IPS-15b (cell line): Measurements from ENCODE around the gene MAGEC1.
"Not testable (repeated sequence)": the region's sequence is repeated elsewhere in the genome, so short reads cannot be mapped to it uniquely, and the experiment has no call there.

Experiments
- H3K27me3 ChIP-seq: one replicate; pipeline ENCODE4 v1.6.1; 2013; ENCODE audit warnings: low read length; ENCODE audit not compliant: control insufficient read depth, insufficient read depth
- H3K36me3 ChIP-seq: one replicate; pipeline ENCODE4 v1.6.1; 2013; ENCODE audit warnings: low read length; ENCODE audit not compliant: control insufficient read depth, insufficient read depth
- H3K4me1 ChIP-seq: one replicate; pipeline ENCODE4 v1.6.1; 2013; ENCODE audit warnings: mild to moderate bottlenecking, low read length; ENCODE audit not compliant: control insufficient read depth, insufficient read depth
- H3K4me3 ChIP-seq: one replicate; pipeline ENCODE4 v1.5.1; 2013; ENCODE audit warnings: low read depth, low read length
- H3K9ac ChIP-seq: one replicate; pipeline ENCODE4 v1.6.1; 2013; ENCODE audit warnings: low read depth, mild to moderate bottlenecking, low read length
- H3K9me3 ChIP-seq: one replicate; pipeline ENCODE4 v1.6.1; 2013; ENCODE audit warnings: mild to moderate bottlenecking, low read length; ENCODE audit not compliant: control insufficient read depth, insufficient read depth

Gene MAGEC1, protein sequence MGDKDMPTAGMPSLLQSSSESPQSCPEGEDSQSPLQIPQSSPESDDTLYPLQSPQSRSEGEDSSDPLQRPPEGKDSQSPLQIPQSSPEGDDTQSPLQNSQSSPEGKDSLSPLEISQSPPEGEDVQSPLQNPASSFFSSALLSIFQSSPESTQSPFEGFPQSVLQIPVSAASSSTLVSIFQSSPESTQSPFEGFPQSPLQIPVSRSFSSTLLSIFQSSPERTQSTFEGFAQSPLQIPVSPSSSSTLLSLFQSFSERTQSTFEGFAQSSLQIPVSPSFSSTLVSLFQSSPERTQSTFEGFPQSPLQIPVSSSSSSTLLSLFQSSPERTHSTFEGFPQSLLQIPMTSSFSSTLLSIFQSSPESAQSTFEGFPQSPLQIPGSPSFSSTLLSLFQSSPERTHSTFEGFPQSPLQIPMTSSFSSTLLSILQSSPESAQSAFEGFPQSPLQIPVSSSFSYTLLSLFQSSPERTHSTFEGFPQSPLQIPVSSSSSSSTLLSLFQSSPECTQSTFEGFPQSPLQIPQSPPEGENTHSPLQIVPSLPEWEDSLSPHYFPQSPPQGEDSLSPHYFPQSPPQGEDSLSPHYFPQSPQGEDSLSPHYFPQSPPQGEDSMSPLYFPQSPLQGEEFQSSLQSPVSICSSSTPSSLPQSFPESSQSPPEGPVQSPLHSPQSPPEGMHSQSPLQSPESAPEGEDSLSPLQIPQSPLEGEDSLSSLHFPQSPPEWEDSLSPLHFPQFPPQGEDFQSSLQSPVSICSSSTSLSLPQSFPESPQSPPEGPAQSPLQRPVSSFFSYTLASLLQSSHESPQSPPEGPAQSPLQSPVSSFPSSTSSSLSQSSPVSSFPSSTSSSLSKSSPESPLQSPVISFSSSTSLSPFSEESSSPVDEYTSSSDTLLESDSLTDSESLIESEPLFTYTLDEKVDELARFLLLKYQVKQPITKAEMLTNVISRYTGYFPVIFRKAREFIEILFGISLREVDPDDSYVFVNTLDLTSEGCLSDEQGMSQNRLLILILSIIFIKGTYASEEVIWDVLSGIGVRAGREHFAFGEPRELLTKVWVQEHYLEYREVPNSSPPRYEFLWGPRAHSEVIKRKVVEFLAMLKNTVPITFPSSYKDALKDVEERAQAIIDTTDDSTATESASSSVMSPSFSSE

DNA sequence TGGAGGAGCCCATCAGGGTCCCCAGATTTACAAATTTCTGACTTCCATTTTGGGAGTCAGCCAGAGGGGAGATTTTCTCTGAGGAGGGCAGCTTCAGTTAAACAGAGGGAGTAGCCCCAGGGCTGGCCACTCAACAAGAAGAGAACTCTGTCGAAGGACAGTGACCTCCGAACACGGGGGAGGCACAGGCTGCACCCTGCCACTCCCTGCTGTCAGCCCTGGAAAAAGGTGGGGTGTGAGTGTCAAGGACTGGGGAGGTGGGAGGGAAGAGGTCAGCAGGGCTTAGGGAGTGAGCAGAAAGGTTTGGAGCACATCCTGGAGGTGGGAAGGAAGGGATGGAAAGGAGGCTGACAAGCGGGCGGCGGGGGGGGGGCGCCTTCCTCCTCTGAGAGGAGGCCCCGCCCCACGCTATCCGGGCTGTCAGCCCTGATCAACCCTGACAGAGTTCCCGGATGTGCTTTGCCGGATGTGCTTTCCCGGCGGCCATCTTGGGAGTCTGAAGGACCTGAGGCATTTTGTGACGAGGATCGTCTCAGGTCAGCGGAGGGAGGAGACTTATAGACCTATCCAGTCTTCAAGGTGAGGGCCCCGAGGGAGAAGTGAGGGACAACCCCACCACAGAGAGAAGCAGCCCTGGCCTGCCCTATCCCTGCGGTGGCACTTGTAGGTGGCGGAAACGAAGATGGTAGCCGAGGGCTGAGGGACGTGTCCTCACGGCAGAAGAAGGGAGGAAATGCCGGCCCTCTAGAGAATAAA, at the start of gene MAGEC1:
TSS of gene MAGEC1 (plus strand) at position 495 of the 756 bp plus-strand sequence. CDS start 1,179 bp downstream, outside the sequence.
- H3K9me3 ChIP-seq, result no peaks in the 10 kb centered on the region
- no peak within 1 kb of the TSS for H3K4me3 ChIP-seq
- H3K4me1 ChIP-seq, result no peaks in the 10 kb centered on the region
- H3K36me3 ChIP-seq, result no peaks in the 10 kb centered on the region
- no peak within 1 kb of the TSS for H3K9ac ChIP-seq
- no peaks in the 10 kb centered on the region for H3K27me3 ChIP-seq

DNA sequence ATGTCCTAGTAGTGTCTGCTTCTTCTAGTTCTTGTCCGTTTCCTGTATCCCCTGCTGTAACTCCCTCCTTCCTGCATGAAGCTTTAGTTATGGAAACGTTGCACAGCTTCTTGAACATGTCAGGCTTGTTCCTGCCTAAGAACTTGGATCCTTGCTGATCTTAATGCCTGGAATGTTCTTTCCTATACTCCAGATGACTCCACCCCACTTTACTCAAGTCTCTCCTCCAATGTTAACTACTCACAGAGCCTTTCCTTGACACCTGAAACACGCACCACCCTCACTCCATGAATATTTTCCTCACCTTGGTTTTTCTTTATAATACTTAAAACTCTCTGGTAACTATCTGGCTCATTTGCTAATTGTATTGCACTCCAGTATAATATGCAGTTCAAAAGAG, 46.2 kb upstream of the MAGEC1 start:
- Histone ChIP-seq H3K36me3 (no peaks in the 10 kb centered on the region), H3K4me1 (no peaks in the 10 kb centered on the region), H3K27me3 (no peaks in the 10 kb centered on the region), H3K4me3 (no peak overlapping the region), H3K9me3 (no peaks in the 10 kb centered on the region), H3K9ac (no peak overlapping the region)

DNA sequence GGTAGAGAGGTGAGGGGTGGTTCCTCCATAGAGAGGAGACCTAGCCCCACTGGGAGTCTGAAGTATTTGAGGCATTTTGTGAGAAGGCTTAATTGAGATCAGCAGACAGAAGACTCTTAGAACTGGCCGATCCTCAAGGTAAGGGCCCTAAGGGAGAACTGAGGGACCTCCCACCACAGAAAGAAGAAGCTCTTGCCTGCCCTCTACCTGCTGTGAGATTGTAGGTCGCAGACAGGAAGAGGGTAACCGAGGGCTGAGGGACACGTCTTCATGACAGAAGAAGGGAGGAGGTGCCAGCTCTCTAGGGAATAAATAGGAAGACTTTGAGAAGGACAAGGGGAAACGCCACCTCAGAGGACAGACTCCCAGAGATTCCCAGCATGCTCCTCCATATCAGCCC, 24.1 kb upstream of the MAGEC1 start:
- Histone ChIP-seq H3K4me1 (no peaks in the 10 kb centered on the region), H3K9ac (no peak overlapping the region), H3K4me3 (no peak overlapping the region), H3K36me3 (no peaks in the 10 kb centered on the region), H3K27me3 (no peaks in the 10 kb centered on the region), H3K9me3 (no peaks in the 10 kb centered on the region)

DNA sequence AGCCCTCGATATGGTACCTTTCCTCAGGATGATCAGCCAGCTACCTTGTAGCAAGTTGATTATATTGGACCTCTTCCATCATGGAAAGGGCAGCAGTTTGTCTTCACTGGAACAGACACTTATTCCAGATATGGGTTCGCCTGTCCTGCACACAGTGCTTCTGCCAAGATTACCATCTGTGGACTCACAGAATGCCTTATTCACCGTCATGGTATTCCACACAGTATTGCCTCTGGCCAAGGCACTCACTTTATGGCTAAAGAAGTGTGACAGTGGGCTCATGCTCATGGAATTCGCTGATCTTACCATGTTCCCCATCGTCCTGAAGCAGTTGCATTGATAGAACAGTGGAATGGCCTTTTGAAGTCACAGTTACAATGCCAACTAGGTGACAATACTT, 14.9 kb upstream of the MAGEC1 start:
- not testable (repeated sequence) for H3K36me3 ChIP-seq, H3K4me3 ChIP-seq, H3K27me3 ChIP-seq, H3K9me3 ChIP-seq, H3K4me1 ChIP-seq, H3K9ac ChIP-seq

DNA sequence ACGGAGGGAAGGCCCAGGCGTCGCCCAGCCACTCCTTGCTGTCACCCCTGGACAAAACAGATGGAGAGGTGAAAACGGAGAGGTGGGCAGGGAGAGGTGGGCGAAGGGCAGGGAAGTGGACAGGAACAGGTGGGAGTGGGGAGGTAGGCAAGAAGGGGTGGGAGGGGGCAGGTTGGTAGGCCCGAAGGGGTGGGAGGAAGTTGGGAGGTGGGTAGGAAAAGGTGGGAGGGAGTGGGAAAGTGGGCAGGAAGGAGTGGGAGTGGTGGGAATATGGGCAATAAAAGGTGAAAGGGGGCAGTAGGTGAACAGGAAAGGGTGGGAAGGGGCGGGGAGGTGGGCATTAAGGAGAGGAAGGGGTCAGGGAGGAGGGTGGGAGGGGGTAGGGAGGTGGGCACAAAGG, 9.0 kb upstream of the MAGEC1 start:
- H3K4me1 ChIP-seq, result no peaks in the 10 kb centered on the region
- no peak overlapping the region for H3K4me3 ChIP-seq
- H3K9me3 ChIP-seq, result no peaks in the 10 kb centered on the region
- H3K36me3 ChIP-seq, result no peaks in the 10 kb centered on the region
- no peak overlapping the region for H3K9ac ChIP-seq
- H3K27me3 ChIP-seq, result no peaks in the 10 kb centered on the region

DNA sequence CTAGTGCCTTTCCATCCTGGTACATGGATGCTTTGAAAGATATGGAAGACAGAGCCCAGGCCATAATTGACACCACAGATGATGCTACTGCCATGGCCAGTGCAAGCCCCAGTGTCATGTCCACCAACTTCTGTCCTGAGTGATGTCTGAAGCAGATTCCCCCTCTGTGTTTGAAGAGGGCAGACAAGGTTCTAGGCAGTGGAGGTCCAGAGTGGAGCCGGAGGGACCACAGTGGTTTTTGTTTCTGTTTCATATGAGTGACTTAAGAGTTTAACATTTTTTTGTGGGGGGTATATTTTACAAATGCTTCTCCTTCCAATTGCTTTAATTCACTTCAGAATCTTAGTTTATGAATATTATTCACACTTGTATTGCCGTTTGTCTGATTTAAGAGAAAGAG, 6.0 kb upstream of the MAGEC1 start:
- Histone ChIP-seq H3K36me3 (no peaks in the 10 kb centered on the region), H3K9me3 (no peaks in the 10 kb centered on the region), H3K4me1 (no peaks in the 10 kb centered on the region), H3K27me3 (no peaks in the 10 kb centered on the region), H3K4me3 (no peak overlapping the region), H3K9ac (no peak overlapping the region)

DNA sequence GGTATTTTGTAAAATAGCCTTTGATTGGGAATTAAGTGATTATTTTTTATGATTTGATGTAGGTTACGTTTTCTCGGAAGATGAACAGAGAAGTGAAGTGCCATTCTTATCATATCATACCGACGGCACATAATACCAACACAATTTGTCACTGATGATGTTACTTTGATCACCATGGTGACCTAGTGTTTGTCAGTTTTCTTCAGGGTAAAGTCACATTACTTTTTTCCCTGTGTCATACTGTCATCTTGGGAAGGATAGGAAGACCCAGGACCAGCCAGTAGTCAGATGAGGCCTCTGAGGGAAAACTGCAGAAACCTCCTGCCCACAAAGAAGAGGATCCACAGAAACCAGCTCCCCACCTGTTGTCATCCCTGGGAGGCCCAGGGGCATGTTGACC, 1.3 kb upstream of the MAGEC1 start:
- no peak overlapping the region for H3K9ac ChIP-seq
- H3K27me3 ChIP-seq, result no peaks in the 10 kb centered on the region
- H3K9me3 ChIP-seq, result no peaks in the 10 kb centered on the region
- no peak overlapping the region for H3K4me3 ChIP-seq
- H3K4me1 ChIP-seq, result no peaks in the 10 kb centered on the region
- no peaks in the 10 kb centered on the region for H3K36me3 ChIP-seq

GRCh38 chrX:141904262-141904661, 568 bp downstream of the MAGEC1 start:
- no peak overlapping the region for H3K9ac ChIP-seq
- no peaks in the 10 kb centered on the region for H3K36me3 ChIP-seq
- H3K4me3 ChIP-seq, result no peak overlapping the region
- H3K4me1 ChIP-seq, result no peaks in the 10 kb centered on the region
- H3K9me3 ChIP-seq, result no peaks in the 10 kb centered on the region
- H3K27me3 ChIP-seq, result no peaks in the 10 kb centered on the region

DNA sequence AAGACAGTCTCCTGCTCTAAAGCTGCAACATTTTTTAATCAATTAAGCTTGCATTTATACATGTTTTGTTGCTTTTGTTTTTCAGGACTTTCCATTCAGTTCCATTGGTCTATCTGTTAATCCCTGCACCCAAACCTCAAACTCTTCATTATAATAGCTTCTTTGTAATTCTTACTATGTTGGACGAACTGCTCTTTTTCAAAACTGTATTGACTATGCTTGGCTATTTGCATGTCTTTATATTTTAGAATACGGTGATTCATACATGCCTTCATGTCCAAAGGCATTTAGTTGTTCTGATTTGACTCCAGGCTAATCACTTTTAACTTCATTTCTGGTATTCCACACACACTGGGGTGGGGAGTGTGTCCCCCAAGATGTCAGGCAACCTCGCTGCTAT, 14.1 kb downstream of the MAGEC1 start:
- Histone ChIP-seq H3K4me1 (no peaks in the 10 kb centered on the region), H3K4me3 (no peak overlapping the region), H3K36me3 (no peaks in the 10 kb centered on the region), H3K27me3 (no peaks in the 10 kb centered on the region), H3K9me3 (no peaks in the 10 kb centered on the region), H3K9ac (no peak overlapping the region)

DNA sequence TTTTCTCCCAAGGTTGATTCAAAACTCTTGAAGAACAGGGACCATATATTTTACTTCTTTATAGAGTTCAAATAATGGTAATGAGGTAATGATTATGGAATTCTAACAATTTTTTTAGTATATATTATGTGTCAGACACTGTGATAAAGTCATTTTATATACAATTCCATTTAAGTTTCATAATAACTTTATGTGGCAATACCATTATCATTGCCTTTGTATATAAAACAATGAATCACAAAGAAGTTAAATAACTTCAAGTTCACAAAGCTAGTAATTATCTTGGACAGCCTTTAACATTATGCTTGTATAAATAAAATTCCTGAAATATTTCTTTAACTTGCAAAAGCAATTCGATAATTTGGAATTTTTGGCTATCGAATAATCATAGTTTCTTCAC, 20.6 kb downstream of the MAGEC1 start:
- no peaks in the 10 kb centered on the region for H3K27me3 ChIP-seq
- H3K4me3 ChIP-seq, result no peak overlapping the region
- H3K36me3 ChIP-seq, result no peaks in the 10 kb centered on the region
- no peaks in the 10 kb centered on the region for H3K4me1 ChIP-seq
- H3K9ac ChIP-seq, result no peak overlapping the region
- no peaks in the 10 kb centered on the region for H3K9me3 ChIP-seq

DNA sequence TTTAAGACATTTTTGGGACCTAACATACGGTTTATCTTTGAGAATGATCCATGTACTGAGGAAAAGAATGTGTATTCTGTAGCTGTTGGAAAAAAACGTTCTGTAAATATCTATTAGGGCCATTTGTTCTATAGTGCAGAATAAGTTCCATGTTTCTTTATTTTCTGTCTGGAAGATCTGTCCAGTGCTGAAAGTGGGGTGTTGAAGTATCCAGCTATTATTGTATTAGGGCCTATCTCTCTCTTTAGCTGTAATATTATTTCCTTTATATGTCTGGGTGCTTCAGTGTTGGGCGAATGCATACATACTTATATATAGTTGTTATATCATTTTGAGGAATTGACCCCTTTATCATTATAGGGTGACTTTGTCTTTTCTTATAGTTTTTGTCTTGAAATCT, 24.7 kb downstream of the MAGEC1 start:
- Histone ChIP-seq H3K9me3 (no peaks in the 10 kb centered on the region), H3K9ac (no peak overlapping the region), H3K36me3 (no peaks in the 10 kb centered on the region), H3K4me1 (no peaks in the 10 kb centered on the region), H3K4me3 (no peak overlapping the region), H3K27me3 (no peaks in the 10 kb centered on the region)
